Testis (tissue), 3 donors: ENCODE measurements around the gene CC2D1A. TPM values are rescaled to one million over a fixed set of nuclear protein-coding genes. Genes with fewer than 3 reads are reported as not detected.
A peak's percentile ranks its signal among the peaks of the same experiment; 100 is the strongest.

ENCODE experiments used
- DNase-seq: peaks from one replicate; pipeline ENCODE4 v3.0.0-alpha.2; 2019
- H3K27ac ChIP-seq, 2 donors: fragments of 200-600 bp; sonication (generic); one replicate each; pipeline ENCODE4 v1.5.1; 2019
- H3K27me3 ChIP-seq: fragments of 200-600 bp; sonication (generic); one replicate; pipeline ENCODE4 v1.5.1; 2019
- H3K36me3 ChIP-seq: fragments of 200-600 bp; sonication (generic); one replicate; pipeline ENCODE4 v1.5.1; 2017; ENCODE audit warnings: low read depth; ENCODE audit errors: missing control alignments
- H3K4me1 ChIP-seq: fragments of 200-600 bp; sonication (generic); one replicate; pipeline ENCODE4 v1.5.1; 2019
- H3K4me3 ChIP-seq, 2 donors: fragments of 200-600 bp; sonication (generic); one replicate each; pipeline ENCODE4 v1.5.1; 2017 to 2019
- H3K9me3 ChIP-seq: fragments of 200-600 bp; sonication (generic); one replicate; pipeline ENCODE4 v1.5.1; 2017
- POLR2A ChIP-seq: fragments of 450-650 bp; IDR thresholded peaks from one replicate; pipeline ENCODE4 v1.6.1; 2017; ENCODE audit warnings: antibody characterized with exemption, mild to moderate bottlenecking, moderate library complexity
- WGBS, 2 donors: methylation state at CpG; one replicate each; pipeline ENCODE4 v1.1.5; 2018; 5-methylcytosine and 5-hydroxymethylcytosine counted together
- intact Hi-C: fragments of 100-400 bp; cut with DNase I; formaldehyde crosslinking; loops from one replicate; pipeline ENCODE4 v1.15.1; 2023; ENCODE audit warnings: low total_unique reads
- polyA plus RNA-seq: library from polyadenylated mRNA; stranded (reverse); fragments of 350-450 nt; fragmentation: Illumina TruSeq; extraction: RNeasy Lipid Tissue Mini Kit (QIAGEN cat#74804); gene quantifications from one replicate; pipeline ENCODE4 v1.2.3, GENCODE V29; 2014; ENCODE audit warnings: low read depth, low replicate concordance; ENCODE audit not compliant: insufficient read depth
- total RNA-seq, 2 donors: library from RNA; depleted of rRNA; stranded (reverse); fragments of >200 nt; gene quantifications; one replicate each; pipeline ENCODE4 v1.2.3, GENCODE V29; 2016
- TF ChIP-seq, protein P1 (sequence below), 3 experiments: fragments of 450-650 bp in 2 of 3; fragments of 200-600 bp in 1 of 3; sonication (generic) in 1 of 3; IDR thresholded peaks; one replicate each; pipeline ENCODE4 v1.5.1; 2016 to 2019; ENCODE audit warnings: antibody characterized with exemption in 3 of 3, mild to moderate bottlenecking in 2 of 3, moderate library complexity in 1 of 3

CC2D1A gene
- total and polyA plus RNA-seq, 3 donors from 2014 or later: 31.0 to 62.7 (median 56.6) TPM

GRCh38 chr19:13960863-13961784 lies 55.1 kb downstream of the CC2D1A start:
- H3K27ac ChIP-seq: no peak overlapping the region
- H3K9me3 ChIP-seq: no peaks in the 10 kb centered on the region
- intact Hi-C loops: no loop called here
- DNase-seq: no peak
- H3K4me1 ChIP-seq: peaks cover 3% of the 10 kb centered on the region
- no peaks in the 10 kb centered on the region for H3K27me3 ChIP-seq
- TF ChIP-seq POLR2A: no peak
- TF ChIP-seq, protein P1, sequence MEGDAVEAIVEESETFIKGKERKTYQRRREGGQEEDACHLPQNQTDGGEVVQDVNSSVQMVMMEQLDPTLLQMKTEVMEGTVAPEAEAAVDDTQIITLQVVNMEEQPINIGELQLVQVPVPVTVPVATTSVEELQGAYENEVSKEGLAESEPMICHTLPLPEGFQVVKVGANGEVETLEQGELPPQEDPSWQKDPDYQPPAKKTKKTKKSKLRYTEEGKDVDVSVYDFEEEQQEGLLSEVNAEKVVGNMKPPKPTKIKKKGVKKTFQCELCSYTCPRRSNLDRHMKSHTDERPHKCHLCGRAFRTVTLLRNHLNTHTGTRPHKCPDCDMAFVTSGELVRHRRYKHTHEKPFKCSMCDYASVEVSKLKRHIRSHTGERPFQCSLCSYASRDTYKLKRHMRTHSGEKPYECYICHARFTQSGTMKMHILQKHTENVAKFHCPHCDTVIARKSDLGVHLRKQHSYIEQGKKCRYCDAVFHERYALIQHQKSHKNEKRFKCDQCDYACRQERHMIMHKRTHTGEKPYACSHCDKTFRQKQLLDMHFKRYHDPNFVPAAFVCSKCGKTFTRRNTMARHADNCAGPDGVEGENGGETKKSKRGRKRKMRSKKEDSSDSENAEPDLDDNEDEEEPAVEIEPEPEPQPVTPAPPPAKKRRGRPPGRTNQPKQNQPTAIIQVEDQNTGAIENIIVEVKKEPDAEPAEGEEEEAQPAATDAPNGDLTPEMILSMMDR (IDR thresholded peaks at IDR 0.05): no peak
- no peaks in the 10 kb centered on the region for H3K36me3 ChIP-seq
- WGBS, 2 donors: 80 to 88% methylated on average over 26 to 39 of the region's 39 CpGs
- H3K4me3 ChIP-seq: no peak overlapping the region

GRCh38 chr19:13961826-13962698 lies 56.1 kb downstream of the CC2D1A start:
- Histone ChIP-seq H3K4me3 (peak overlapping the region; percentile 21 to 47), H3K36me3 (no peaks in the 10 kb centered on the region), H3K27ac (peak overlapping the region; percentile 46 to 66), H3K9me3 (no peaks in the 10 kb centered on the region), H3K27me3 (no peaks in the 10 kb centered on the region), H3K4me1 (peaks cover 3% of the 10 kb centered on the region)
- DNase-seq: peak; percentile 54
- intact Hi-C loops: no loop called here
- no peak for TF ChIP-seq POLR2A
- TF ChIP-seq, protein P1 (IDR thresholded peaks at IDR 0.05): no peak
- WGBS, 2 donors: 47 to 53% methylated on average over 35 to 49 of the region's 55 CpGs

DNA sequence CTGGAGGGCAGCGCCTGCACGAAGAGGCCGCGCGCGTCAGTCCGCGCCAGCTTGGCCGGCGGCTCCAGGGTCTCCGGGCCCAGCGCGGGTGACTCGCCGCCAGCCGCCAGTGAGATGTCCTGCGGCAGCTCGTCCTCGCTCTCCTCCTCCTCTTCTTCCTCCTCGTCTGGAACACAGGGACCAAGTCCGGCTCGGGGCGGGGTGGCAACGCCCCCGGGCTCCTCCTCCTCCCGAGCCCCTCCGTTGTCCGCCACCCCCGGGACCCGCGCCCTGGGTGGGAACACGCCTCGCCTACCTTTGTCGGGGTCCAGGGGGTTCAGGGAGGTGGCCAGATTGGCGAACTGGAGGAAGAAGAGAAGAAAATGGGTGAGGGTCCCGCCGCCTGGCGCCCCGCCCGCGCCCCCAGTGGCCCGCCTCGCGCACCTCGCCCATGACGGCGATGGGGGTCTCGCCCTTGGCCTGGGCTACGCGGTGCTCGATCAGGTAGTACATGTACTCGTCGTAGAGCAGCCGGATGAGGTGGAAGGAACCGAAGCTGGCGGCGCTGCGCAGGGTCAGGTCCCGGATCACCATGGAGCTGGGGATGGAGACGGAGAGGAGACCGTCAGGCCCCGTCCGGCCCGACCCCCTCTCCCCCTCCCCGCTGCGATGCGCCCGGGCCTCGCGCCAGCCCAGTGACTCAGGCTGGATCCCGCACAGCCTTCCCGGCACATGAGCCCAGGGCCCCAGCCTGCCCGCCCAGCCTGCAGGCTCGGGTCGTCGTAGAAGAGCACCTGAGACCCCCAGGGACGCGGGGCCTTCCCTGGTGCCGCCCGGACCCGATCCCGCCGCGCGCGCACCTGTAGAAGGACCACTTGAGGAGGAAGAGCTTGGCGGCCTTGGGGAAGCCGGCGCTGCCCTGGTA lies 57.0 kb downstream of the CC2D1A start:
- Histone ChIP-seq H3K4me3 (peak overlapping the region; percentile 21 to 47), H3K27me3 (no peaks in the 10 kb centered on the region), H3K9me3 (no peaks in the 10 kb centered on the region), H3K27ac (peak overlapping the region; percentile 46 to 66), H3K4me1 (peaks cover 3% of the 10 kb centered on the region), H3K36me3 (no peaks in the 10 kb centered on the region)
- 35 to 60% methylated on average over 40 to 75 of the region's 89 CpGs for WGBS, 2 donors
- intact Hi-C loops: no loop called here
- TF ChIP-seq POLR2A: no peak
- TF ChIP-seq, protein P1 (IDR thresholded peaks at IDR 0.05): no peak
- DNase-seq: peak; percentile 35

DNA sequence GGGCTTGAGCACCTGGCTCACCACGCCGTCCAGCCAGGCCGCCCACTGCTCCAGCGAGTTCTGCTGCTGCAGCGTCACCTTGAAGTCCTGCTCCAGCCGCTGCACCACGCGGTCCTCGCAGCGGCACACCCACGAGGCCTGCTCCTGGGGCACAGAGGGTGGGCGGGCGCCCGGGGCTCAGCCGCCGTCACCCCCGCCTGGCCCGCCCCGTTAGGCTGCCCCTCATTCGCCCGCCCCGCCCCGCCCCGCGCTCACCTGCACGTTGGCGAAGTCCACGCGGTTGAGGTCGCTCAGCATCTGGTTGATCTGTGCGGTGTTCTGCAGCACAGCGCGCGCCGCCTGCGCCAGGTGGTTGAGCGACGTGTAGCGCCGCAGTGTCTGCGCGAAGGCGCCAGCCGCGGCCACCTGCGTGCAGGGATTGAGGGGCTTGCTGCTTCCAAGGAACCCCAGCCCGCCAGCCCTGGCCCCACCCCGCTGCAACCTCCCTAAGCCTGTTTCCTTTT lies 57.7 kb downstream of the CC2D1A start:
- Histone ChIP-seq H3K4me3 (peak overlapping the region in 1 of 2 donors; percentile 47), H3K9me3 (no peaks in the 10 kb centered on the region), H3K27ac (peak overlapping the region in 1 of 2 donors; percentile 66), H3K27me3 (no peaks in the 10 kb centered on the region), H3K4me1 (no peaks in the 10 kb centered on the region), H3K36me3 (no peaks in the 10 kb centered on the region)
- 73 to 80% methylated on average over 34 to 48 of the region's 48 CpGs for WGBS, 2 donors
- intact Hi-C loops: no loop called here
- no peak for TF ChIP-seq POLR2A
- TF ChIP-seq, protein P1 (IDR thresholded peaks at IDR 0.05): no peak
- peak; percentile 26 for DNase-seq
